GM19395 (cell line): ENCODE measurements around the gene TRIM51G.
"Not testable (repeated sequence)": the region's sequence is repeated elsewhere in the genome, so short reads cannot be mapped to it uniquely, and the experiment has no call there.

Source experiments
- ATAC-seq: cut with Tn5 transposase; IDR thresholded peaks from one replicate; pipeline ENCODE4 v1.9.1; 2021; ENCODE audit warnings: mild to moderate bottlenecking, moderate library complexity; ENCODE audit not compliant: unreplicated experiment

The TRIM51G gene, protein sequence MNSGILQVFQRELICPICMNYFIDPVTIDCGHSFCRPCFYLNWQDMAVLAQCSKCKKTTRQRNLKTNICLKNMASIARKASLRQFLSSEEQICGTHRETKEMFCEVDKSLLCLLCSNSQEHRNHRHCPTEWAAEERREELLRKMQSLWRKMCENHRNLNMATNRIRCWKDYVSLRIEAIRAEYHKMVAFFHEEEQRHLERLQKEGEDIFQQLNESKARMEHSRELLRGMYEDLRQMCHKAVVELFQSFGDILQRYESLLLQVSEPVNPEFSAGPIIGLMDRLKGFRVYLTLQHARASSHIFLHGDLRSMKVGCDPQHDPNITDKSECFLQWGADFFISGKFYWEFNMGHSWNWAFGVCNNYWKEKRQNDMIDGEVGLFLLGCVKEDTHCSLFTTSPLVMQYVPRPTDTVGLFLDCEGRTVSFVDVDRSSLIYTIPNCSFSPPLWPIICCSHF

DNA sequence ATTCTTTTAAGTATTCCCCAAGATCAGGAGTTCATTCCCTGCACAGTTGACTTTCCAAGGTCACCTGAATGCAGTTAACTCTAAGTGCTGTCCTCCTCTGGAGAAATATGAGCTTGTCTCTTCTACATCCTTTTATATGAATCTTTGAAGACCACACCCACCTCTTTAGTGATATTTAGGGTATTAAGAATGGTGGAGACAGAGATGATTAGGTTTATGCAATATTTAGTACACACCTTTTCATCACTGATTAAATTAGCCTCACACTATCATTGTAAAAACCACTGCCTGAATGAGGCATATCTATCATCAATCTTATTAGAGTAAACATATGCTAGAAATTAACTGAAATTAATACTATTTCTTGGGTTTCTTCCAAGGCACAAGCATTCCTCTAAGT, at the start of gene TRIM51G:
Gene TRIM51G, minus strand, starts transcription at position 101 of the 400 bp plus-strand sequence. CDS start 2,190 bp downstream, outside the sequence.
- not testable (repeated sequence) for ATAC-seq

DNA sequence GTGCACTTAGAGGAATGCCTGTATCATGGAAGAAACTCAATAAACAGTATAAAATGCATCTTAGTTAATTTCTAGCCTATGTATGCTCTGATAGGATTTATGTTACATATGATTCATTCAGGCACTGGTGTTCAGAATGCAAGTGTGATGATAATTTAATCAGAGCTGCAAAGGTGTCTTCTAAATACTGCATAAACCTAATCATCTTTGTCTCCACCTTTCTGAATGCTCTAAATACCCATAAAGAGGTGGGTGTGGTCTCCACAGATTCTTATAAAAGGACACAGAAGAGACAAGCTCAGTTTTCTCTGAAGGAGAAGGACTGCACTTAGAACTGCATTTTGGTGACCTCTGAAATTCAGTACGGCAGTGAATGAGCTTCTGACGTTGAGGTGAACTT, 44.8 kb upstream of the TRIM51G start, which contains the start of gene TRIM49B:
Gene TRIM49B, plus strand, starts transcription at position 301 of the 400 bp plus-strand sequence. CDS start 2,777 bp downstream, outside the sequence.
- ATAC-seq, result not testable (repeated sequence)

DNA sequence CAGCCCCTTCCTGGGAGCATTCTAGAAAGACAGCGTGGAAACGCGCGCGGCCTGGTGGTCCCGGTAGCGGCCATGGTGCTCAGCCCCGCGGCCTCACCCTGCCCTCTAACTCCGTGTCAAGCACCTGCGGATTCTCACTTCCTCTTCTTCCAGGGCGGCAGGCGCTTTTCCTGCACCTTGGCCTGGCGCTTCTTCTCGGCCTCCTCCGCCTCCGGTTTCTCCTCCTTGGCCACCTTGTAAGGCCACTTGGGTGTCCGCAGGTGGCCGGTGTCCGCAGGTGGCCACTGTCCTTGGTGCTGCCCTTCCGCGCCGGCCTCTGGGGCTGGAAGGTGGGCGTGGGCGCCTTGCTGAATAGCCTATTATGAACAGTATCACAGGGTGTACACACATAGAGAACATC, 15.1 kb downstream of the TRIM51G start:
- not testable (repeated sequence) for ATAC-seq

DNA sequence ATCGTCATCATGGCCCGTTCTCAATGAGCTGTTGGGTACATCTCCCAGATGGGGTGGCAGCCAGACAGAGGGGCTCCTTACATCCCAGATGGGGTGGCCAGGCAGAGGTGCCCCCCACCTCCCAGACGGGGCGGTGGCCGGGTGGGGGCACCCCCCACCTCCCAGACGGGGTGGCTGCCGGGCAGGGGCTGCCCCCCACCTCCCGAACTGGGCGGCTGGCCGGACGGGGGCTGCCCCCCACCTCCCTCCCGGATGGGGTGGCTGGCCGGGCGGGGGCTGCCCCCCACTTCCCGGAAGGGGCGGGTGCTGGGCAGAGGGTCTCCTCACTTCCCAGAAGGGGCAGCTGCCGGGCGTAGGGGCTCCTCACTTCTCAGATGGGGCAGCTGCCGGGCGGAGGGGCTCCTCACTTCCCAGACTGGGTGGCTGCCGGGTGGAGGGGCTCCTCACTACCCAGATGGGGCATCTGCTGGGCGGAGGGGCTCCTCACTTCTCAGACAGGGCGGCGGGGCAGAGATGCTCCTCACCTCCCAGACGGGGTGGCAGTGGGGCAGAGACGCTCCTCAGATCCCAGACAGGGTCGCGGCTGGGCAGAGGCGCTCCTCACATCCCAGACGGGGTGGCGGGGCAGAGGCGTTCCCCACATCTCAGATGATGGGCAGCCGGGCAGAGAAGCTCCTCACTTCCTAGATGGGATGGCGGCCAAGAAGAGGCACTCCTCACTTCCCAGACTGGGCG, 28.2 kb downstream of the TRIM51G start:
- ATAC-seq, result not testable (repeated sequence)

DNA sequence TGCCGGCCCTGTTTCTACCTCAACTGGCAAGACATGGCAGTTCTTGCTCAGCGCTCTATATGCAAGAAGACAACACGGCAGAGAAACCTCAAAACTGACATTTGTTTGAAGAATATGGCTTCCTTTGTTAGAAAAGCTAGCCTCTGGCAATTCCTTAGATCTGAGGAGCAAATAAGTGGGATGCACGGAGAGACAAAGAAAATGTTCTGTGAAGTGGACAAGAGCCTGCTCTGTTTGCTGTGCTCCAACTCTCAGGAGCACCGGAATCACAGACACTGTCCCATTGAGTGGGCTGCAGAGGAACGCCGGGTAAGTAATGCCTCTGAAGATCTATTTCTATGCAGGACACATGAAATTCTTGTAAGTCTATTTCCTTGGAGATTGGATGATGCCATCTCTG, 37.9 kb downstream of the TRIM51G start:
- not testable (repeated sequence) for ATAC-seq
